Measurements from ENCODE around the gene GTF3C1. TPM values are rescaled to one million over a fixed set of nuclear protein-coding genes. Genes with fewer than 3 reads are reported as not detected.
A peak's percentile ranks its signal among the peaks of the same experiment; 100 is the strongest.
"Not testable (repeated sequence)": the region's sequence is repeated elsewhere in the genome, so short reads cannot be mapped to it uniquely, and the experiment has no call there.

GTF3C1 gene
- total RNA-seq, 2 donors from 2014 or later, result 38.7 to 161 TPM

- Histone ChIP-seq H3K4me3 (no peak overlapping the region), H3K27ac (peak overlapping the region; percentile 61 to 80 (median 68)), H3K9me3 (no peaks in the 10 kb centered on the region), H3K27me3 (no peaks in the 10 kb centered on the region), H3K4me1 (peaks cover 67% of the 10 kb centered on the region), H3K36me3 (replicated peaks in 1 of 2; ENCODE audit: insufficient read depth in 1 of 2, low read depth in 2 of 2) (no peaks in the 10 kb centered on the region)
- ATAC-seq (no peak), DNase-seq (peak in 3 of 4 donors; percentile 28 to 41 (median 36))
- intact Hi-C loops (cut with DNase I), result no loop called here
- 42 to 54% methylated on average over 4 of the region's 4 CpGs for WGBS, 2 donors
- no peak for TF ChIP-seq POLR2A (IDR thresholded peaks at IDR 0.05)
- TF ChIP-seq, protein P1, sequence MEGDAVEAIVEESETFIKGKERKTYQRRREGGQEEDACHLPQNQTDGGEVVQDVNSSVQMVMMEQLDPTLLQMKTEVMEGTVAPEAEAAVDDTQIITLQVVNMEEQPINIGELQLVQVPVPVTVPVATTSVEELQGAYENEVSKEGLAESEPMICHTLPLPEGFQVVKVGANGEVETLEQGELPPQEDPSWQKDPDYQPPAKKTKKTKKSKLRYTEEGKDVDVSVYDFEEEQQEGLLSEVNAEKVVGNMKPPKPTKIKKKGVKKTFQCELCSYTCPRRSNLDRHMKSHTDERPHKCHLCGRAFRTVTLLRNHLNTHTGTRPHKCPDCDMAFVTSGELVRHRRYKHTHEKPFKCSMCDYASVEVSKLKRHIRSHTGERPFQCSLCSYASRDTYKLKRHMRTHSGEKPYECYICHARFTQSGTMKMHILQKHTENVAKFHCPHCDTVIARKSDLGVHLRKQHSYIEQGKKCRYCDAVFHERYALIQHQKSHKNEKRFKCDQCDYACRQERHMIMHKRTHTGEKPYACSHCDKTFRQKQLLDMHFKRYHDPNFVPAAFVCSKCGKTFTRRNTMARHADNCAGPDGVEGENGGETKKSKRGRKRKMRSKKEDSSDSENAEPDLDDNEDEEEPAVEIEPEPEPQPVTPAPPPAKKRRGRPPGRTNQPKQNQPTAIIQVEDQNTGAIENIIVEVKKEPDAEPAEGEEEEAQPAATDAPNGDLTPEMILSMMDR (IDR thresholded peaks at IDR 0.05), result no peak
Observed at GRCh38 chr16:27579087-27579980, 29.6 kb upstream of the GTF3C1 start.

GRCh38 chr16:27576729-27577128, 27.0 kb upstream of the GTF3C1 start:
- H3K27me3 ChIP-seq, result no peaks in the 10 kb centered on the region
- no peaks in the 10 kb centered on the region for H3K9me3 ChIP-seq
- intact Hi-C loops (cut with DNase I), result no loop called here
- 20 to 41% methylated on average over 4 to 5 of the region's 5 CpGs for WGBS, 2 donors
- H3K4me3 ChIP-seq, result no peak overlapping the region
- H3K36me3 ChIP-seq (replicated peaks in 1 of 2; ENCODE audit: insufficient read depth in 1 of 2, low read depth in 2 of 2), result no peaks in the 10 kb centered on the region
- DNase-seq (peak; percentile 80 to 91 (median 88)), ATAC-seq (peak; percentile 94)
- peaks cover 58% of the 10 kb centered on the region for H3K4me1 ChIP-seq
- TF ChIP-seq POLR2A (IDR thresholded peaks at IDR 0.05), result peak in 1 of 3 donors; percentile 43
- TF ChIP-seq, protein P1 (IDR thresholded peaks at IDR 0.05), result no peak
- peak overlapping the region; percentile 60 to 80 (median 68) for H3K27ac ChIP-seq

GRCh38 chr16:27572711-27573110, 23.0 kb upstream of the GTF3C1 start:
- peaks cover 37% of the 10 kb centered on the region for H3K4me1 ChIP-seq
- no peaks in the 10 kb centered on the region for H3K27me3 ChIP-seq
- no peak for TF ChIP-seq POLR2A (IDR thresholded peaks at IDR 0.05)
- TF ChIP-seq, protein P1 (IDR thresholded peaks at IDR 0.05), result no peak
- no peaks in the 10 kb centered on the region for H3K36me3 ChIP-seq (replicated peaks in 1 of 2; ENCODE audit: insufficient read depth in 1 of 2, low read depth in 2 of 2)
- 87 to 96% methylated on average over 6 of the region's 6 CpGs for WGBS, 2 donors
- intact Hi-C loops (cut with DNase I), result no loop called here
- no peak for DNase-seq
- no peak overlapping the region for H3K27ac ChIP-seq
- no peak overlapping the region for H3K4me3 ChIP-seq
- H3K9me3 ChIP-seq, result no peaks in the 10 kb centered on the region
- no peak for ATAC-seq

GRCh38 chr16:27571433-27572326, 22.0 kb upstream of the GTF3C1 start:
- ATAC-seq (no peak), DNase-seq (no peak)
- 85 to 92% methylated on average over 8 of the region's 8 CpGs for WGBS, 2 donors
- TF ChIP-seq, protein P1 (IDR thresholded peaks at IDR 0.05), result no peak
- TF ChIP-seq POLR2A (IDR thresholded peaks at IDR 0.05), result no peak
- Histone ChIP-seq H3K4me3 (no peak overlapping the region), H3K36me3 (replicated peaks in 1 of 2; ENCODE audit: insufficient read depth in 1 of 2, low read depth in 2 of 2) (no peaks in the 10 kb centered on the region), H3K9me3 (no peaks in the 10 kb centered on the region), H3K4me1 (peaks cover 28% of the 10 kb centered on the region), H3K27me3 (no peaks in the 10 kb centered on the region), H3K27ac (no peak overlapping the region)
- intact Hi-C loops (cut with DNase I), result no loop called here

- H3K36me3 ChIP-seq (replicated peaks in 1 of 2; ENCODE audit: insufficient read depth in 1 of 2, low read depth in 2 of 2); DNase-seq; H3K27me3 ChIP-seq; H3K4me3 ChIP-seq; intact Hi-C loops (cut with DNase I); H3K9me3 ChIP-seq; H3K27ac ChIP-seq; ATAC-seq: not testable (repeated sequence)
- WGBS, 2 donors, result 90 to 95% methylated on average over 8 of the region's 8 CpGs
- H3K4me1 ChIP-seq, result peaks cover 25% of the 10 kb centered on the region
Observed at GRCh38 chr16:27570986-27571385, 21.3 kb upstream of the GTF3C1 start.
